HEK293T (cell line): Measurements from ENCODE around the gene SORBS2.

Experiments used
- ELF4 ChIP-seq: fragments of 450-650 bp; IDR thresholded peaks from 2 replicates; pipeline ENCODE4 v1.6.1; 2017; ENCODE audit warnings: antibody characterized with exemption
- FOXA1 ChIP-seq: fragments of 450-650 bp; IDR thresholded peaks from 2 replicates; pipeline ENCODE4 v1.6.1; 2016; ENCODE audit warnings: mild to moderate bottlenecking
- FOXM1 ChIP-seq: fragments of 450-650 bp; IDR thresholded peaks from 2 replicates; pipeline ENCODE4 v1.6.1; 2017; ENCODE audit warnings: mild to moderate bottlenecking, borderline replicate concordance
- L3MBTL2 ChIP-seq: fragments of 450-650 bp; conservative IDR thresholded peaks from 2 replicates; pipeline ENCODE4 v1.6.1; 2016; ENCODE audit warnings: mild to moderate bottlenecking
- LEF1 ChIP-seq: fragments of 450-650 bp; IDR thresholded peaks from 2 replicates; pipeline ENCODE4 v1.6.1; 2017; ENCODE audit warnings: mild to moderate bottlenecking, borderline replicate concordance
- SP1 ChIP-seq: fragments of 450-650 bp; IDR thresholded peaks from 2 replicates; pipeline ENCODE4 v1.6.1; 2017
- ZNF384 ChIP-seq: fragments of 450-650 bp; IDR thresholded peaks from 2 replicates; pipeline ENCODE4 v1.6.1; 2016

DNA sequence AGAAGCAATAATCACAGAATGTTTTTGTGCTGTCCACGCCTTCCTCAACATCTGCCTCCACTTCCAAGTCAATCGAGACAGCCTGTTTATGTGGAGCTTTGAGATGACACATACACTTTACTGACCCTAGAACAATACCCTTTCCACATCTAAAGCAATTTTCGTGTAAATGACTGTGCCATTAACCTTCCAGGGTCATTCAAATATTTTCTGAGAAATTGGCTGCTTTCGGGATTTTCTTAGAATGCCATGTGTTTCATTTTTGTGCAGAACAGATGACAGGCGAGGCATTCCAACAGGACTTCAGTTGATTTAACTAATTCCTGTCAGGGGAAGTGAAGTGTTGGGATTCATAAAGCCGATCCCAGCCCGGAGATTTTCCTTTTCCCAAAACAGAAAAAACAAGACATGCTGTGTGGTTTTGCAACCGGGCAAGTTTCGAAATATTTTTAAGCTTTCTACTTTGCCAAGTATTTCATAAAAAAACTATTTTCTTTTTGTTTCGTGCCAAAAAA lies 73.9 kb downstream of the SORBS2 start:
- TF ChIP-seq ZNF384: no peak
- no peak for TF ChIP-seq FOXM1
- TF ChIP-seq L3MBTL2: no peak
- no peak for TF ChIP-seq LEF1
- no peak for TF ChIP-seq ELF4
- TF ChIP-seq SP1: no peak
- TF ChIP-seq FOXA1: no peak
